Suprapubic skin (tissue), 3 donors: ENCODE data around the gene WWC2.

Experiments used
- CTCF ChIP-seq, 2 donors: fragments of 200-600 bp in 1 of 2; fragments of 450-650 bp in 1 of 2; sonication (generic) in 1 of 2; IDR thresholded peaks; one replicate each; pipeline ENCODE4 v1.5.1; 2016 to 2019; ENCODE audit warnings: antibody characterized with exemption in 2 of 2, mild to moderate bottlenecking in 1 of 2, moderate library complexity in 1 of 2
- POLR2A ChIP-seq, 2 donors: fragments of 450-650 bp; IDR thresholded peaks; one replicate each; pipeline ENCODE4 v1.6.1; 2017; ENCODE audit warnings: antibody characterized with exemption in 2 of 2, mild to moderate bottlenecking in 2 of 2, moderate library complexity in 2 of 2

- TF ChIP-seq CTCF (IDR thresholded peaks at IDR 0.05) (no peak), POLR2A (IDR thresholded peaks at IDR 0.05) (no peak)
Observed at GRCh38 chr4:183297675-183298074, 198.6 kb downstream of the WWC2 start.
